K562 (cell line): ENCODE data around the gene GABBR1. TPM values are rescaled to one million over a fixed set of nuclear protein-coding genes. Genes with fewer than 3 reads are reported as not detected.

ENCODE experiments used
- ATAC-seq: fragments of 200-7000 bp; cut with Tn5 transposase; 3 replicates; pipeline ENCODE4 v1.9.1; 2020; ENCODE audit warnings: moderate library complexity
- BruUV-seq: library from RNA; stranded (reverse); fragments of 400-500 nt; replicated peaks from 2 replicates; lab custom pipeline; 2021; lab: Mats Ljungman, UMichigan
- CTCF ChIA-PET: fragments of 300-600 bp; formaldehyde crosslinking; extraction: SDS; loops from one replicate; lab custom pipeline; 2021; ENCODE audit warnings: low intra/inter-chr PET ratio; lab: Yijun Ruan, JAX
- POLR2A ChIA-PET: fragments of 300-600, 350-650 bp; sonication (Branson Sonifier 250); formaldehyde crosslinking; extraction: SDS; loops from one replicate; lab custom pipeline; 2021; ENCODE audit warnings: antibody characterized with exemption, inconsistent platforms; lab: Yijun Ruan, JAX
- DNase-seq, 4 experiments: peaks; one replicate each; pipeline versions ENCODE4 v3.0.0 to v3.0.0-alpha.2; 2011 to 2018; ENCODE audit warnings: low spot score in 3 of 4, mixed read lengths in 3 of 4; ENCODE audit errors: extremely low read depth in 1 of 4
- FAIRE-seq: peaks from 2 replicates; lab custom pipeline; 2011; peaks lifted over from hg19 to GRCh38; lab: Jason Lieb, UNC
- H2AFZ ChIP-seq: 2 replicates; pipeline ENCODE4 v1.6.0; 2011; ENCODE audit warnings: low read depth, low read length, control low read depth, inconsistent platforms
- H3K27ac ChIP-seq: fragments of 200-600 bp; 3 replicates; pipeline ENCODE4 v1.8.0; 2011; ENCODE audit warnings: low read depth, mild to moderate bottlenecking, control low read depth, inconsistent platforms, low read length, moderate library complexity, mixed read lengths; ENCODE audit errors: extremely low read depth
- H3K27me3 ChIP-seq, 2 experiments: fragments of 300-600 bp in 1 of 2; 2 replicates in 1 of 2; 3 replicates in 1 of 2; pipeline versions ENCODE4 v1.6.0 to v1.8.0; 2011; ENCODE audit warnings: inconsistent platforms in 2 of 2, low read length in 2 of 2, mild to moderate bottlenecking in 1 of 2, mixed read lengths in 1 of 2, moderate library complexity in 1 of 2; ENCODE audit not compliant: control insufficient read depth in 2 of 2, insufficient read depth in 2 of 2
- H3K36me3 ChIP-seq: fragments of 300-600 bp; 3 replicates; pipeline ENCODE4 v1.8.0; 2011; ENCODE audit warnings: mild to moderate bottlenecking, low read length, inconsistent platforms; ENCODE audit not compliant: control insufficient read depth, insufficient read depth
- H3K4me1 ChIP-seq, 2 experiments: fragments of 200-600 bp in 1 of 2; replicated peaks in 1 of 2; 2 replicates in 1 of 2; 3 replicates in 1 of 2; pipeline versions ENCODE4 v1.5.1 to v1.8.0; 2011; ENCODE audit warnings: inconsistent platforms in 2 of 2, low read length in 2 of 2, mild to moderate bottlenecking in 1 of 2, mixed read lengths in 1 of 2, moderate library complexity in 1 of 2; ENCODE audit not compliant: control insufficient read depth in 2 of 2, insufficient read depth in 2 of 2
- H3K4me2 ChIP-seq: 2 replicates; pipeline ENCODE4 v1.6.1; 2011; ENCODE audit warnings: low read length, control low read depth, inconsistent platforms, mixed read lengths; ENCODE audit not compliant: insufficient read depth
- H3K4me3 ChIP-seq: fragments of 200-600 bp; sonication (generic), shearing (Covaris generic); 2 replicates; pipeline ENCODE4 v1.5.1; 2016; ENCODE audit warnings: control low read depth, inconsistent platforms
- H3K79me2 ChIP-seq: fragments of 200-600 bp; 3 replicates; pipeline ENCODE4 v1.8.0; 2011; ENCODE audit warnings: low read length, inconsistent platforms; ENCODE audit not compliant: control insufficient read depth, insufficient read depth
- H3K9ac ChIP-seq, 2 experiments: 2 replicates each; pipeline versions ENCODE4 v1.6.0 to v1.6.1; 2011; ENCODE audit warnings: low read depth in 2 of 2, low read length in 2 of 2, control low read depth in 1 of 2, inconsistent platforms in 1 of 2, mild to moderate bottlenecking in 1 of 2, mixed read lengths in 1 of 2; ENCODE audit not compliant: insufficient read depth in 1 of 2
- H3K9me1 ChIP-seq: one replicate; pipeline ENCODE4 v1.6.0; 2011; ENCODE audit warnings: inconsistent platforms, mild to moderate bottlenecking, low read length, moderate library complexity; ENCODE audit not compliant: control insufficient read depth, insufficient read depth
- H3K9me3 ChIP-seq: replicated peaks from 2 replicates; pipeline ENCODE4 v1.5.1; 2011; ENCODE audit warnings: low read depth, low read length, inconsistent platforms; ENCODE audit not compliant: control insufficient read depth, insufficient read depth
- H4K20me1 ChIP-seq: replicated peaks from 2 replicates; pipeline ENCODE4 v1.6.1; 2011; ENCODE audit warnings: low read length, inconsistent platforms, mixed read lengths; ENCODE audit not compliant: control insufficient read depth, insufficient read depth
- CBFB ChIP-seq: sonication (generic); formaldehyde crosslinking; IDR thresholded peaks from 2 replicates; pipeline ENCODE4 v1.4.0; 2020; ENCODE audit warnings: mild to moderate bottlenecking, missing genetic modification reagents
- GABPB1 ChIP-seq: sonication (generic); formaldehyde crosslinking; IDR thresholded peaks from 2 replicates; pipeline ENCODE4 v1.8.0; 2022; ENCODE audit warnings: mild to moderate bottlenecking, missing genetic modification reagents
- LARP7 ChIP-seq: fragments of 450-650 bp; IDR thresholded peaks from 2 replicates; pipeline ENCODE4 v1.6.1; 2016
- NCOA4 ChIP-seq: fragments of 450-650 bp; IDR thresholded peaks from 2 replicates; pipeline ENCODE4 v1.6.1; 2018; ENCODE audit warnings: mild to moderate bottlenecking; ENCODE audit not compliant: partially characterized antibody
- TAF1 ChIP-seq: IDR thresholded peaks from 2 replicates; pipeline ENCODE4 v1.6.1; 2011; ENCODE audit warnings: mild to moderate bottlenecking, low read length, moderate library complexity; ENCODE audit not compliant: insufficient read depth, control insufficient read depth, severe bottlenecking; ENCODE audit errors: extremely low read depth
- TCF3 ChIP-seq: sonication (generic); formaldehyde crosslinking; IDR thresholded peaks from 2 replicates; pipeline ENCODE4 v1.4.0; 2020; ENCODE audit warnings: mild to moderate bottlenecking, missing genetic modification reagents
- ZNF282 ChIP-seq: sonication (generic); formaldehyde crosslinking; IDR thresholded peaks from 2 replicates; pipeline ENCODE4 v1.8.1; 2023; ENCODE audit warnings: missing genetic modification reagents
- ZNF583 ChIP-seq: fragments of 250-450 bp; sonication (Bioruptor Pico); IDR thresholded peaks from 2 replicates; pipeline ENCODE4 v1.4.0; 2020
- WGBS: fragments of 100-300 bp; shearing (Covaris generic); methylation state at CpG from one replicate; pipeline ENCODE4 v1.1.6; 2016; ENCODE audit warnings: low coverage, mixed read lengths; ENCODE audit not compliant: insufficient coverage; ENCODE audit errors: missing lambda C conversion rate; 5-methylcytosine and 5-hydroxymethylcytosine counted together
- in situ Hi-C: fragments of 300-500 bp; cut with MboI; formaldehyde crosslinking; loops from 4 replicates; pipeline ENCODE4 v1.15.0; 2018; ENCODE audit warnings: inconsistent platforms, mixed read lengths
- intact Hi-C: fragments of 100-400 bp; cut with micrococcal nuclease; formaldehyde crosslinking; loops from 2 replicates; pipeline ENCODE4 v1.14.2; 2022
- polyA plus RNA-seq, 8 experiments: library from polyadenylated mRNA; depleted of rRNA in 4 of 8; stranded (reverse) in 5 of 8; unstranded in 3 of 8; fragments of >200 nt; fragmentation: Nextera tagmentation in 2 of 8; fragmentation: Illumina TruSeq in 1 of 8; extraction: Ambion mirVana in 2 of 8; extraction: Trizol in 1 of 8; gene quantifications; 2 replicates each; pipeline versions ENCODE4 v1.2.1 to v1.2.3, GENCODE V29; 2011 to 2014; ENCODE audit warnings: inconsistent platforms in 1 of 8, missing spikeins in 1 of 8
- total RNA-seq, 7 experiments: library from RNA; depleted of rRNA in 6 of 7; stranded (reverse); fragments of >200 nt in 6 of 7; fragmentation: Illumina TruSeq in 2 of 7; extraction: Trizol in 2 of 7; gene quantifications; 2 replicates each; pipeline versions ENCODE4 v1.2.1 to v1.2.3, GENCODE V29; 2011 to 2021; ENCODE audit warnings: low replicate concordance in 1 of 7
- TF ChIP-seq, protein P1 (sequence below): fragments of 450-650 bp; formaldehyde crosslinking; IDR thresholded peaks from 2 replicates; pipeline ENCODE4 v1.4.0; 2020; ENCODE audit warnings: mild to moderate bottlenecking
- TF ChIP-seq, protein P2 (sequence below): fragments of 450-650 bp; IDR thresholded peaks from 2 replicates; pipeline ENCODE4 v1.6.1; 2016; ENCODE audit warnings: low read depth

GABBR1 gene
- total and polyA plus RNA-seq, 9 of the 15 experiments (the other 6 are each of a cell fraction or from before 2014, with no cell fraction given) = 2.2 to 48.3 (median 20.8) TPM

DNA sequence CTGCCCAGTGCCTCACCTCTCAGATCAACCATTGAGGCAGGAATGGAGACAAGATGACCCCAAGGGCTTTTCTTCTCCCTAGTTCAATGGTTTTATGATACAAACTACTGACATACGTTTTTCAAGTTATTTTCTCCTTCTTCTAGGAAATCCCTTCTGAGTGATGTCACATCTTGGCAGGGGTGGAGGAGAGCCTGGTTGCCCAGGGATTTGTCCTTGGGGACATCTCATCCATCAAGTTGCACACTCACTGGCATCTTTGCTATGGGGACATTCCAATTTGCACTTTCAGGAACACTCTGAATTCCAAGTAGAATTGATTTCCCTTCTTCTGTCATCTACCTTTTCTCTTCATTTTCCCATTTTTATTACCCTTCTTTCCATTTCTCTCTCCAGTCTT is 38.0 kb upstream of the GABBR1 start:
- Histone ChIP-seq H3K4me2 (no peak overlapping the region), H3K79me2 (no peaks in the 10 kb centered on the region), H3K36me3 (no peaks in the 10 kb centered on the region), H2AFZ (no peak overlapping the region), H3K9me3 (no peaks in the 10 kb centered on the region), H3K27ac (no peak overlapping the region), H3K27me3 (peaks cover 28 to 38% of the 10 kb centered on the region in 2 experiments), H3K9ac (no peak overlapping the region), H3K9me1 (no peaks in the 10 kb centered on the region), H3K4me1 (no peaks in the 10 kb centered on the region), H4K20me1 (0 out of 2 replicates have a peak, but pooled peaks cover 3% of the 10 kb centered on the region), H3K4me3 (no peak overlapping the region)
- no peak for ATAC-seq
- WGBS = 0% methylated on average over 1 of the region's 1 CpG
- POLR2A ChIA-PET = interaction anchor here (0.6 to 1.4 kb wide), 2 partner anchors 38 to 518 kb away, joined by 3 to 4 read pairs; partner anchors contain the start of gene GABBR1
- no peak for DNase-seq
- no TSS peak for BruUV-seq
- CTCF ChIA-PET = no interaction called here
- intact Hi-C loops (no loop called here), in situ Hi-C loops (no loop called here)
- no peak for FAIRE-seq
- no peak for TF ChIP-seq TAF1
- no peak for TF ChIP-seq GABPB1 (CRISPR knock-in tag)
- TF ChIP-seq ZNF282 = no peak
- TF ChIP-seq NCOA4 = no peak
- no peak for TF ChIP-seq CBFB (CRISPR knock-in tag)
- TF ChIP-seq ZNF583 (CRISPR knock-in tag) = no peak
- TF ChIP-seq, protein P1, sequence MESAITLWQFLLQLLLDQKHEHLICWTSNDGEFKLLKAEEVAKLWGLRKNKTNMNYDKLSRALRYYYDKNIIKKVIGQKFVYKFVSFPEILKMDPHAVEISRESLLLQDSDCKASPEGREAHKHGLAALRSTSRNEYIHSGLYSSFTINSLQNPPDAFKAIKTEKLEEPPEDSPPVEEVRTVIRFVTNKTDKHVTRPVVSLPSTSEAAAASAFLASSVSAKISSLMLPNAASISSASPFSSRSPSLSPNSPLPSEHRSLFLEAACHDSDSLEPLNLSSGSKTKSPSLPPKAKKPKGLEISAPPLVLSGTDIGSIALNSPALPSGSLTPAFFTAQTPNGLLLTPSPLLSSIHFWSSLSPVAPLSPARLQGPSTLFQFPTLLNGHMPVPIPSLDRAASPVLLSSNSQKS (CRISPR knock-in tag) = no peak
- TF ChIP-seq TCF3 = no peak
- TF ChIP-seq, protein P2, sequence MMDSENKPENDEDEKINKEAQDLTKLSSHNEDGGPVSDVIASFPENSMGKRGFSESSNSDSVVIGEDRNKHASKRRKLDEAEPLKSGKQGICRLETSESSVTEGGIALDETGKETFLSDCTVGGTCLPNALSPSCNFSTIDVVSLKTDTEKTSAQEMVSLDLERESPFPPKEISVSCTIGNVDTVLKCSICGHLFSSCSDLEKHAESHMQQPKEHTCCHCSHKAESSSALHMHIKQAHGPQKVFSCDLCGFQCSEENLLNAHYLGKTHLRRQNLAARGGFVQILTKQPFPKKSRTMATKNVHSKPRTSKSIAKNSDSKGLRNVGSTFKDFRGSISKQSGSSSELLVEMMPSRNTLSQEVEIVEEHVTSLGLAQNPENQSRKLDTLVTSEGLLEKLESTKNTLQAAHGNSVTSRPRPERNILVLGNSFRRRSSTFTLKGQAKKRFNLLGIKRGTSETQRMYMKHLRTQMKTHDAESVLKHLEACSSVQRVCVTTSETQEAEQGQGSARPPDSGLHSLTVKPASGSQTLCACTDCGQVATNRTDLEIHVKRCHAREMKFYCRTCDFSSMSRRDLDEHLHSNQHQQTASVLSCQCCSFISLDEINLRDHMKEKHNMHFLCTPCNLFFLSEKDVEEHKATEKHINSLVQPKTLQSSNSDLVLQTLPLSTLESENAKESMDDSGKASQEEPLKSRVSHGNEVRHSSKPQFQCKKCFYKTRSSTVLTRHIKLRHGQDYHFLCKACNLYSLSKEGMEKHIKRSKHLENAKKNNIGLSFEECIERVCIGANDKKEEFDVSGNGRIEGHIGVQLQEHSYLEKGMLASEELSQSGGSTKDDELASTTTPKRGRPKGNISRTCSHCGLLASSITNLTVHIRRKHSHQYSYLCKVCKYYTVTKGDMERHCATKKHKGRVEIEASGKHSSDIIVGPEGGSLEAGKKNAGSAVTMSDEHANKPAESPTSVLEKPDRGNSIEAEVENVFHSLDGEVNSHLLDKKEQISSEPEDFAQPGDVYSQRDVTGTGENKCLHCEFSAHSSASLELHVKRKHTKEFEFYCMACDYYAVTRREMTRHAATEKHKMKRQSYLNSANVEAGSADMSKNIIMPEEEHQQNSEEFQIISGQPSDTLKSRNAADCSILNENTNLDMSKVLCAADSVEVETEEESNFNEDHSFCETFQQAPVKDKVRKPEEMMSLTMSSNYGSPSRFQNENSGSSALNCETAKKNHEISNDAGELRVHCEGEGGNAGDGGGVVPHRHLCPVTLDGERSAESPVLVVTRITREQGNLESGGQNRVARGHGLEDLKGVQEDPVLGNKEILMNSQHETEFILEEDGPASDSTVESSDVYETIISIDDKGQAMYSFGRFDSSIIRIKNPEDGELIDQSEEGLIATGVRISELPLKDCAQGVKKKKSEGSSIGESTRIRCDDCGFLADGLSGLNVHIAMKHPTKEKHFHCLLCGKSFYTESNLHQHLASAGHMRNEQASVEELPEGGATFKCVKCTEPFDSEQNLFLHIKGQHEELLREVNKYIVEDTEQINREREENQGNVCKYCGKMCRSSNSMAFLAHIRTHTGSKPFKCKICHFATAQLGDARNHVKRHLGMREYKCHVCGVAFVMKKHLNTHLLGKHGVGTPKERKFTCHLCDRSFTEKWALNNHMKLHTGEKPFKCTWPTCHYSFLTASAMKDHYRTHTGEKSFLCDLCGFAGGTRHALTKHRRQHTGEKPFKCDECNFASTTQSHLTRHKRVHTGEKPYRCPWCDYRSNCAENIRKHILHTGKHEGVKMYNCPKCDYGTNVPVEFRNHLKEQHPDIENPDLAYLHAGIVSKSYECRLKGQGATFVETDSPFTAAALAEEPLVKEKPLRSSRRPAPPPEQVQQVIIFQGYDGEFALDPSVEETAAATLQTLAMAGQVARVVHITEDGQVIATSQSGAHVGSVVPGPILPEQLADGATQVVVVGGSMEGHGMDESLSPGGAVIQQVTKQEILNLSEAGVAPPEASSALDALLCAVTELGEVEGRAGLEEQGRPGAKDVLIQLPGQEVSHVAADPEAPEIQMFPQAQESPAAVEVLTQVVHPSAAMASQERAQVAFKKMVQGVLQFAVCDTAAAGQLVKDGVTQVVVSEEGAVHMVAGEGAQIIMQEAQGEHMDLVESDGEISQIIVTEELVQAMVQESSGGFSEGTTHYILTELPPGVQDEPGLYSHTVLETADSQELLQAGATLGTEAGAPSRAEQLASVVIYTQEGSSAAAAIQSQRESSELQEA = no peak
- TF ChIP-seq LARP7 = no peak
